AG09319 (cell line): ENCODE results near the gene PLCH2.

Experiments used
- DNase-seq: peaks from one replicate; pipeline ENCODE4 v3.0.0-alpha.2; 2010; ENCODE audit warnings: low read depth; ENCODE audit errors: extremely low read depth
- TF ChIP-seq, protein P1 (sequence below): IDR thresholded peaks from 2 replicates; pipeline ENCODE4 v1.5.1; 2011; ENCODE audit warnings: low read depth, mild to moderate bottlenecking, inconsistent platforms, low read length, moderate library complexity

Gene PLCH2

DNA sequence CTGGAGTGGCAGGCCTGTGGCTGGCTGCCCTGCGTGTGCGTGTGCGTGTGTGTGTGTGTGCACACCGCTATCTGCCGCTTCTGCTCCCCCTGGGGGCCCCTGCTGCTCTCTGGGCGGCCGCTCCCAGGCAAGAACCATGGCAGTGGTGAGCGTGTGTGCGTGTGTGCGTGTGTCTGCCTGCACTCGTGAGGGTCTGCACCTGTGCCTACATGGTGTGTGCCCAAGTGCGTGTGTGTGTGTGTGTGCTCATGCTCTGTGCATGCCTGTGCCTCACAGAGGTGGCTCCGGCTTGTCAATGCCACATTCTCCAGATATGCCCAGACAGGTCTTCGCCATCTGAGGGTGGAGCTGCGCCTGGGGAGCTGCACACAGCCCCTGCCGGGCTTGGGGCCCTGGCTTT lies 45.0 kb upstream of the PLCH2 start:
- no peak for DNase-seq
- TF ChIP-seq, protein P1, sequence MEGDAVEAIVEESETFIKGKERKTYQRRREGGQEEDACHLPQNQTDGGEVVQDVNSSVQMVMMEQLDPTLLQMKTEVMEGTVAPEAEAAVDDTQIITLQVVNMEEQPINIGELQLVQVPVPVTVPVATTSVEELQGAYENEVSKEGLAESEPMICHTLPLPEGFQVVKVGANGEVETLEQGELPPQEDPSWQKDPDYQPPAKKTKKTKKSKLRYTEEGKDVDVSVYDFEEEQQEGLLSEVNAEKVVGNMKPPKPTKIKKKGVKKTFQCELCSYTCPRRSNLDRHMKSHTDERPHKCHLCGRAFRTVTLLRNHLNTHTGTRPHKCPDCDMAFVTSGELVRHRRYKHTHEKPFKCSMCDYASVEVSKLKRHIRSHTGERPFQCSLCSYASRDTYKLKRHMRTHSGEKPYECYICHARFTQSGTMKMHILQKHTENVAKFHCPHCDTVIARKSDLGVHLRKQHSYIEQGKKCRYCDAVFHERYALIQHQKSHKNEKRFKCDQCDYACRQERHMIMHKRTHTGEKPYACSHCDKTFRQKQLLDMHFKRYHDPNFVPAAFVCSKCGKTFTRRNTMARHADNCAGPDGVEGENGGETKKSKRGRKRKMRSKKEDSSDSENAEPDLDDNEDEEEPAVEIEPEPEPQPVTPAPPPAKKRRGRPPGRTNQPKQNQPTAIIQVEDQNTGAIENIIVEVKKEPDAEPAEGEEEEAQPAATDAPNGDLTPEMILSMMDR, result no peak

DNA sequence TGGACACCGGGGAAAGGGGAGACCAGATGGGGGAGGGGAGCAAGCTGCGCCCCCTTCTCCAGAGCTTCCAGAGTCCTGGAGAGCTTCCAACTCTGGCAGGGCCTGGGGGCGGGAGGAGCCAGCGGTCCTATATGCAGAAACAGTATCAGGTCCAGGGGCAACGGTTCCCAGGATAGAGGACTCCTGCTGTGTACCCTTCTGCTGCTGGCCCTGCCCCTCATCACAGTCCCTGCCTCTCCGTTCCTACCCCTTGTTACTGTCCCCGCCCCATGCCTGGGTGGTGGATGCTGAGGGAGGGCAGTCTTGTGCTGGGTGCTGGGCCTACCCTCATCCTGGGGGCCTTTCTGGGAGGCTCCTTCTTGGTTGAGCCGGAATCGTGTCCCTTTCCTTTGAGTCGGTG lies 44.6 kb upstream of the PLCH2 start:
- no peak for DNase-seq
- TF ChIP-seq, protein P1, result no peak

DNA sequence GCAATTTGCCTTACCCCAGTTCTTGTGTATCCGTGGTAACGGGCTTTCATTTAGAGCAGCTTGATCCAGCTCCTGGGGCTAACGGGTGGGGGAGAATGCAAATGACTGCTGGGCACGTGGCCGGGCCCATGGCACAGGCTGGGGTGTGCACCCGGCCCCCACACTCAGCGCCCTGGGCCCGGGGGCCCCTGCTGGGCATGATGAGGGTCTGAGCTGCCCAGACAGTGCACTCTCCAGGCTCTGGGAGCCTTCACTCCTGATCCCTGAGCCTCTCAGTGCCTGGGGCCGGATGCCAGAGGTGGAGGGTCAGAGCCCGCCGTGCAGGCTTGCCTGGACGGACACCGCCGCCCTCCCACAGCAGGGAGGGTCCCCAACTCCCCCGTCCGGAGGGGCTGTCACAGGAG lies 43.6 kb upstream of the PLCH2 start:
- DNase-seq, result no peak
- TF ChIP-seq, protein P1, result no peak

- TF ChIP-seq, protein P1, result no peak
- no peak for DNase-seq
These were observed 42.9 kb upstream of the PLCH2 start for GRCh38 chr1:2433196-2433595.

GRCh38 chr1:2433936-2434655 lies 42.0 kb upstream of the PLCH2 start:
- TF ChIP-seq, protein P1, result no peak
- no peak for DNase-seq

DNA sequence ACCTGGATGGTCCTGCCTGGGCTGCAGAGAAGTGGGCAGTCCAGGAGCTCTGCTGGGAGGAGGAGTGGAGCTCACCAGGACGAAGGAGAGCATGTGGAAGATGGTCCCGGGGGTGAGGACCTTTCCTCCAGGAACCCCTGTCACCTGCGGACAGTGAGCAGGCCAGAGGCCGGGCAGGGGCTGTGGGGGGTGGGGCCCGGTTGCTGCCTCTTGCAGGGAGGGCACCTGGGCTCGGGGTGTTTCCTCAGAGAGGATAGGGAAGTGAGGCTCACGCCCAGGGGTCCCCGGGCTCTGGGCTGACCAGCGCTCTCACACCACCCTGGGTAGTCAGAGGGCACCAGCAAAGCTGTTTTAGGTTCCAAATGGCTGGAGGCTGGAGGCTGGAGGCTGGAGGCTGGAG lies 41.0 kb upstream of the PLCH2 start:
- DNase-seq, result no peak
- TF ChIP-seq, protein P1, result no peak

GRCh38 chr1:2435746-2436355 lies 40.2 kb upstream of the PLCH2 start:
- no peak for DNase-seq
- TF ChIP-seq, protein P1, result no peak
